GM23248 (cell line): ENCODE data around the gene ABLIM2.

Experiments
- EZH2 ChIP-seq: fragments of 200-600 bp; sonication (generic); IDR thresholded peaks from 2 replicates; pipeline ENCODE4 v1.6.1; 2018; ENCODE audit warnings: antibody characterized with exemption, mild to moderate bottlenecking; ENCODE audit not compliant: insufficient read depth, poor library complexity, severe bottlenecking
- EZH2phosphoT487 ChIP-seq: fragments of 200-600 bp; sonication (generic); IDR thresholded peaks from 2 replicates; pipeline ENCODE4 v1.6.1; 2018; ENCODE audit warnings: antibody characterized with exemption, moderate library complexity, mild to moderate bottlenecking, low read depth; ENCODE audit not compliant: insufficient read depth

GRCh38 chr4:7995135-7995534 is 163.5 kb downstream of the ABLIM2 start:
- TF ChIP-seq EZH2phosphoT487 (no peak), EZH2 (no peak)
